Kidney capillary endothelial cell (primary cell): ENCODE results near the gene DDX27.
"Not testable (repeated sequence)": the region's sequence is repeated elsewhere in the genome, so short reads cannot be mapped to it uniquely, and the experiment has no call there.

Source experiments
- DNase-seq: peaks from one replicate; pipeline ENCODE4 v3.0.0-alpha.2; 2018; ENCODE audit warnings: low spot score

DDX27 gene, protein sequence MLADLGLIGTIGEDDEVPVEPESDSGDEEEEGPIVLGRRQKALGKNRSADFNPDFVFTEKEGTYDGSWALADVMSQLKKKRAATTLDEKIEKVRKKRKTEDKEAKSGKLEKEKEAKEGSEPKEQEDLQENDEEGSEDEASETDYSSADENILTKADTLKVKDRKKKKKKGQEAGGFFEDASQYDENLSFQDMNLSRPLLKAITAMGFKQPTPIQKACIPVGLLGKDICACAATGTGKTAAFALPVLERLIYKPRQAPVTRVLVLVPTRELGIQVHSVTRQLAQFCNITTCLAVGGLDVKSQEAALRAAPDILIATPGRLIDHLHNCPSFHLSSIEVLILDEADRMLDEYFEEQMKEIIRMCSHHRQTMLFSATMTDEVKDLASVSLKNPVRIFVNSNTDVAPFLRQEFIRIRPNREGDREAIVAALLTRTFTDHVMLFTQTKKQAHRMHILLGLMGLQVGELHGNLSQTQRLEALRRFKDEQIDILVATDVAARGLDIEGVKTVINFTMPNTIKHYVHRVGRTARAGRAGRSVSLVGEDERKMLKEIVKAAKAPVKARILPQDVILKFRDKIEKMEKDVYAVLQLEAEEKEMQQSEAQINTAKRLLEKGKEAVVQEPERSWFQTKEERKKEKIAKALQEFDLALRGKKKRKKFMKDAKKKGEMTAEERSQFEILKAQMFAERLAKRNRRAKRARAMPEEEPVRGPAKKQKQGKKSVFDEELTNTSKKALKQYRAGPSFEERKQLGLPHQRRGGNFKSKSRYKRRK

DNA sequence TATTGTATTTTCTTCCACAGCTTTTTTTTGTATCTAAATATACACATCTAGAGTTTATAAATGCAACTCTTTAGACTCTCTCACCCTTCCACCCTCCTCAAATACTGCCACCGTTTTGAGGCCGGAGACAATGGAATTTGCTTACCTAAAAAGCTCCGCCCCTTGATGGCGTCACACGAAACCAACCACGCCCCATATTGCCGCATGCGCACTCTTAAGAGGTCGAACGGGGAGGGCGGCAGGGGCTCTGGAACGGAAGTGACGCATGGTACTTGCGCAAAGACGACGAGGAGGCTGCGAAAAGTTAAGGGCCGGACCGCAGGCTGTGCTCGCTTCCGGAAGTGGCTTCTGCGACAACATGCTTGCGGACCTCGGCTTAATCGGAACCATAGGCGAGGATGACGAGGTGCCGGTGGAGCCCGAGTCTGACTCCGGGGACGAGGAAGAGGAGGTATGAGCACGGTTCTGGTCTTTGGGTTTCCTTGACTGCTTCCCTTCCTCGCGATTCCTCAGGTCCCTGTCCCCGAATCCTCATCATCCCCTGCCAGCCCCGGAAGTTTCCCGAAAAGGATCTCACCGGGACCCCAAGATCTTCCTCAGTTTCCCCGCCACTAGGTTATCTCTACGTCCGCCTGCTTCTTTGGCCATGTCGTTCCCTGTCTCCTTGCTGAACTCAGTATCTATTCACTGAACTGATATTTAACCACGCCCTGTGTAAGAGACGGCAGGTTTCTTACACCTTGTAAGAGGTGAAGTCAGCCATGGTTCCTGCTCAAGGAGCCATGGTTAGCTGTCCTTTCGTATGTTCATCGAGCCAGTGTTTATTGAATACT lies at the start of gene DDX27:
DDX27 (plus strand) TSS at position 326 of the 833 bp plus-strand sequence; CDS start at position 359, 33 bp downstream.
- DNase-seq: peak; percentile 98

DNA sequence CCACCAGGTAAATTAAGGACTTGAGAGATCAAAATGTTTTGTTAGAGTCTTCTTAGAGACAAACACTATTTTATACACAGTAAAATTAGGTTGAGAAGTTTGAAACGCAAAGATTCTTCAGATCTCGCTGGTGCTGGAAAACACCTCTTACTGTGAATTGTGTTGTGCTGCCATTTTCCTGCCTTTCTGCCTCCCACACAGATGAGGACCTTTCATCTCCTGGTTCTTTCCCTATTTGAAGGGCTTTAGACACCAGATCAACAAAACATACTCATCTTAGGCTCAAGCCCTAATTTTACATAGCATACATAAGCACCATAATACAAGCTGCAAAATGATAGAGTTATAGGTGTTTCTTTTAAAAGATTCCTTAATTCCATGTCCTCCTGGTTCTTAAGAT lies 49.7 kb upstream of the DDX27 start:
- no peak for DNase-seq

DNA sequence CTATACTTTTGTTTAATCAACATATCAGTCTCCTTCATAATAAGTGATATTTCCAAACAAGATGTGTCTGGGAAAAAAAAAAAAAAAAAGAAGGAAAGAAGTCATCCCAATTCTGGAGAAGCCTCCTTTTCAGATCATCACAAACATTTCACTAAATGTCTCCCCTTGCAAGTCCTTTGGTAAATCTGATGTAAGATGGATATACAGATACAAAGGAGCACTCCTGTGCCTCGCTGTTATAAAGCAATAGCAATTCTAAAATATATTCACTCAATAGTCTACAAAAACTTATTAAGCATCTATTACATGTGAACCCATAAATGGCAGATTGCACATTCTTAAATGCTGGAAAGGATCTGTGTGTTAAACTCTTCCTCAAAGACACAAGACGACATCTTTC lies 48.5 kb upstream of the DDX27 start:
- no peak for DNase-seq

DNA sequence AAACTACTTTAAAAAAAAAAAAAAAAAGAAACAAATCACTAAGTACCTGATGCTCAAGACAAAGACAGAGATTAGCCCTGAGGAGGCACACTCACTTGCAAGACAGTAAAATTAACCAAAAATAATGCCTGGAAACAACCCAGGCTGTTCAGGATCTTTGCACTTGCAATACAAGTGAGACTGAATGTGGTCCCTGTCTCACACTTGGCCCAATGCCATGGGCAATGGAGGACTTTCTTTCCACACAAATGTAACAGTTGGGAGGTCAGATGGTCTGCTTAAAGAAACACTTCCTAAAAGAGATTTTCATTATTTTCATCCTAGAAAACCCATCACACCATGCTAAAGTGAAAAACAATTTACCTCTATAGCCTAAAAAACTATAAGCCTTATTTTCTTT lies 47.3 kb upstream of the DDX27 start:
- no peak for DNase-seq

DNA sequence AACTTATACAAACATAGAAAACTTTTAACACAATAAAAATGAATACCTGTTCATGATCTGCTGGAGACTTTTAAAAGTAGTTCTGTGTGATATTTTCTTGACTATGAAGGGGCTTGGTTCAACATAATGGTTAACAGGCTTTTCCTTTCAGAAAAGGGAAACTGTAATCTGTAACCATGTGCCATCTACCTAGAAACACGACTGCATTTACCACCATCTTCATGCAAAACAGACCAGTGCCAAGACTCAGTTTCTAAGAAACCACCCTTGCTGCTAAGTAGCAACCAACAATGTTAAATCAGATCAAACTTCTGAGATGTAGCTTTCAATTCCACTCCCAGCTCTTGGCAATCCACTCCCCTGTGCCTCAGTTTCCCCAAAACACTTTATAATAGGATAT lies 46.8 kb upstream of the DDX27 start:
- no peak for DNase-seq

DNA sequence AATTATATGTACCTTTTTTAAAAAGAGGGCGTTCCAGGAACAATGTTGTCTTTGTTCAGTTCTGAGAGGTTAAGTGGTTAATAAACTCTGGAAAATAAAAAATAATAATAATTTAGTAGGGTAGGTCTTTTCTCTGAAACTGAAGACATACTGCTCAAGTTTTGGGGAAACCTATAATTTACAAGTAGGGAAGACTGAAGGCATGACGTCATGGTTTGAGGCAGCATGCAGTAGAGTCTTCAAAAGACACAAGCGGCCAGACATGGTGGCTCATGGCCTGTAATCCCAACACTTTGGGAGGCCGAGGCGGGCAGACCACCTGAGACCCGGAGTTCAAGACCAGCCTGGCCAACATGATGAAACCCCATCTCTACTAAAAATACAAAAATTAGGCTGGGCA lies 45.0 kb upstream of the DDX27 start:
- no peak for DNase-seq

DNA sequence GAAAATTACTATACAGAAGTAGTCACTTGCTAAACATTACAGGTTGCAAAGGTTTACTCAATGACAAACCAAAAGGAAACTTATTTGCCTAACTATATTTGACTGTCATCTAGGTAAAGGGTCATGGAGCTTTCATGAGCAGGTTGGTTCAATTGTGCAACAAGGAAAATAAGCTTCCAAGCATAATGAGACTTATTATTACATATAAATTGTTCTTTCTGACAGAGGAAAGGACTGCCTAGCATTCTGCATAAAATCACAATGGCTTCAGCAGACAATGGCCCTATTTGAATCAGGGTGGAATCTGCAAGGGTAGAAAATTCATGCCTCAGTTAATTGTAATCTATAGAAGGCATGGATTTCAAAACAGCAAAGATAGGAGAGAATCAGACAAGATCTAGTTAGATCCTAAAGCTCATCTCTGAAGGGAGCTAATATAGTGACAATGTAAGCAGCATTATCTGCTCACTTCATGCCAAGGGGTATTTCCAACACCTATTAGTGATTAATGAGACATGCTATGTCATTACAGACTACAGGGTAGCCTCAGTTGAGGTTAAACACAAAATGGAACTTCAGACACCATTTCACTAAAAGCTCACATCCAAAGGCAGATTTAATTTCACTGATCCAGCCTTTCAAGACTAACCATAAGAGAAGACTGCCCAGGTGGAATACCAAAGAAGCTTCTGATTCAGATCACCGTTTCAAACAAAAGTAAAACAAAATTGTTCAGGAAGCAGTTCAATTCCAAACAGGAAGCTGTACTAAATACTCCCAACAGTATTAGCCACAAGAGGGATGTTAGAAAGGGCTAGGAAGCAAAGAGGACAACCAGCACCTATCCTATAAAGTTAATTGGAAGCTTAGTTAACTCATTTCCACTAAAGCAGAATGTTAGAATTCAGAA lies 39.6 kb upstream of the DDX27 start:
- no peak for DNase-seq

DNA sequence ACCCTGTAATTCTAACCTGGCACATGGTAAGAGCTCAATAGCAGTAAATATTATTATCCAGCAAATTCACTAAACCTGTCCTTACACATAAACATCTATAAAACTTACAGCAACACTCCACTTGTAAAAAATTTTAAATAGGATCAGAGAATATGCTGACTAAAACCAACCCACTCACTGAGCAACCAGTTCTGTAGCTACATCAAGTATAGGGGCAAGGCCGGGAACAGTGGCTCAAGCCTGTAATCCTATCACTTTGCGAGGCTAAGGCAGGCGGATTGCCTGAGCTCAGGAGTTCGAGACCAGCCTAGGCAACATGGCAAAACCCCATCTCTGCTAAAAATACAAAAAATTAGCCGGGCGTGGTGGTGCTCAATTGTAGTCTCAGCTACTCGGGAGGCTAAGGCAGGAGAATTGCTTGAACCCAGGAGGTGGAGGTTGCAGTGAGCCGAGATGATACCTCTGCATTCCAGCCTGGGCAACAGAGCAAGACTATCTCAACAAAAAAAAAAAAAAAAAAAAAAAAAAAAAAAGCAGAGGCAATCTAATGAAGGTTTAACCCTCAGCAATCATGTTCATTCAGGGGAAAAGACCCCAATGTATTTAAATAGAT lies 37.8 kb upstream of the DDX27 start:
- DNase-seq: no peak

DNA sequence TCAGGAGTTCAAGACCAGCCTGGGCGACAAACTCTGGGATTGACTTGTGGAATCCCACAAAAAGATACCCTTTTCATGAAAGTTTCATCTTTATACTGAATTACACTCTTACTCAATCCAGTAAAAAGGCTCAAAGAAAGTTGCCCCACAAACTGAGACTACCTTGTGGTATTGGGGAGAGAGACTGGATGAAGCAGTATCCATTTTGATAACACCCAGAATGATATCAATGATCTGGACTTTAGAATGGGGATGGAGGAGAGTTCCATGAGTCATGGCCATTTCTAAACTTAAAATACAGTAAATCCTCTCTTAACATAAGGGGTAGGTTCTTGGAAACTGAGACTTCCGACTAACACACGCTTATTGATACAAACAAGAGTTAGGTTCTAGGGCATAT lies 35.8 kb upstream of the DDX27 start:
- DNase-seq: no peak

DNA sequence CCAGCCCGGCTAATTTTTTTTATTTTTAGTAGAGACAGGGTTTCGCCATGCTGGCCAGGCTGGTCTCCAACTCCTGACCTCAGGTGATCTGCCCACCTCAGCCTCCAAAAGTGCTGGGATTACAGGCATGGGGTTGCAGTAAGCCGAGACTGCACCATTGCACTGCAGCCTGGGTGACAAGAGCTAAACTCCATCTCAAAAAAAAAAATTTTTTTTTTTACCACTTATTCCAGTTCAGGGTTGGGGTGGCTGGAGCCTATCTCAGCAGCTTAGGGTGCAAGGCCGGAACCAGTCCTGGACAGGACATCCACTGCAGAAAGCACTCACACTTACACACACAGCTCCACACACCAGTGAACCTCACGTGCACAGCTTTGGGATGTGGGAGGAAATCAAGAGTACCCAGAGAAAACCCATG lies 35.1 kb upstream of the DDX27 start:
- not testable (repeated sequence) for DNase-seq

DNA sequence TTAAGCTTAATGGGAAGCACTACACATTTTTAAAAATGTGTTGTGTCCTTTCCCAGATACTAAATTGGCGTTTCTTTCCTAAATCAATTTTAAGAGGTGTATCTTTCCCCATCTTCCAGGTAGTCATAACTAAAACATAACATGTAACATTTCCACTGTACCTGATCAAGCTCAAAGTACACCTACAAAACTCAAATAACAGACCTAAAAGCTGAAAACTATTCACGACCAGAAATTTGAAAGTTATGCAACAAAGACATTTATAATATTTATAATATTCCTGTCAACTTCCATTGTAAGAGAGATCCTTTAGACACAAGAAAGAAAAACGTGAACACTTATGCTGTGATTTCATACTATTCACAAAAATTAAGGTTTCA lies 34.5 kb upstream of the DDX27 start:
- no peak for DNase-seq

DNA sequence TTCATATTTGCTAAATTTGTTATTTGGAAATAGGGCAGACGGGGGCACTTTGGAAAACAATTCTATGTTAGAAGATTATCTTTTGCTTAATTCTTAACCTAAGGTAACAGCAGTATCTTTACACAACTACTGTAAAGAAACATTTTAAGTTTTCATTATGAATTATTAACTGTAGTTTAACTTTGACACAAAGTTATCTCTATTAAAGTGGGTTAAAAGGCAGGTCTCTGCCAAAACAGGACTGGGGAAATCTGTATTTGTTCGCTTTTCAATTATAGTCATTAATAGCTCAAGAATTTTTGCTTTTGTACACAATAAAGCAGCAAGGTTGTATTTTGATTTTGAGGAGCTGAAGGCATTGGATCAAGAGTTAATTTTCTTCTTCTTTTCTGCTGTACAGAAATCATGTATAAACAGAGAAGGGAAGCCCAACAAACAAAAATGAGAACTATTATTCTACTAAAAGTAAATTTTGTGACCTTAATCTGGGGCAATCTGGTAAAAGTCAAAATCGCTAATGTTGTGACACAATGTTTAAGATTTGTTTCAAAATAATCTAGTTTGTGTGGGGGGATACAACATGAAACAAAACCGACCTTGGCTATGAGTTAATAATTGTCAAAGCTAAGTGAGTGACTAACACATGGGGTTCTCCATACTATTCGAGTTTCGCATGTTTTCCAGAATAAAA lies 34.0 kb upstream of the DDX27 start:
- DNase-seq: no peak

DNA sequence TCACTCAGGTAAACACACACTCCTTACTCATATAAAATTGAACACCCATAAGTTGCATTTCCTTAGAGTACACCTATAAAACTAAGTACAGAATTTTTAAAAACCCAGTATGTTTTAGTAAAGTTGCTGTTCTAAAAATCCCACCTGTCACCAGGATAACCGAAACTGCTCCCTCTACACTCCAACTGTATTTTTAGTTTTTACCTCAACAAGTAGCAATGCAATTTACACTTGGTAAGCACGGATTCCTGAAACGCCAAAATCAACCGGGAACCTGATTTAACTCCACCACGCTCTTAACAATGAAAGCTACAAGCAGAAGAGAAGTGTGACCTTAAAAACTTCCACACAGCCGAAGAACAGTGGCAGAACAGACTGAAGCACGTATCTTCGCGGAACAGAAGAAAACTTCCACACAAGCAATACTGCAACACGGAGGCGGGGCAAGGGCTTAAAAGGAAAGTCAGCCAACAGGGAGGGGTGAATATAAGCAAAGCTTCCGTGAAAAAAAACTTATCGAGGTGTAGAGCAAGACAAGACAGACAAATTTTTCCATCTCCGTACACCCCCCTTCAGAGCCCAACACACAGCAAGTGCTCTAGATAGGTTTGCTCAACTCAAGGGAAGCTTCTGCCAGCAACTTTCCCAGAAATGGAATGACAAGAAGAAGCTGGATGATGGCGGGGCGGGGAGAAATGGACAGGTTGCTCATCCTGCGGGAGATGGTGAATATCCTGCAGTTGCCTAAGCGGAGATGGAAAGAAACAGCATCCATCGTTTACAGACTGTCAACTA lies 32.5 kb upstream of the DDX27 start:
- no peak for DNase-seq

DNA sequence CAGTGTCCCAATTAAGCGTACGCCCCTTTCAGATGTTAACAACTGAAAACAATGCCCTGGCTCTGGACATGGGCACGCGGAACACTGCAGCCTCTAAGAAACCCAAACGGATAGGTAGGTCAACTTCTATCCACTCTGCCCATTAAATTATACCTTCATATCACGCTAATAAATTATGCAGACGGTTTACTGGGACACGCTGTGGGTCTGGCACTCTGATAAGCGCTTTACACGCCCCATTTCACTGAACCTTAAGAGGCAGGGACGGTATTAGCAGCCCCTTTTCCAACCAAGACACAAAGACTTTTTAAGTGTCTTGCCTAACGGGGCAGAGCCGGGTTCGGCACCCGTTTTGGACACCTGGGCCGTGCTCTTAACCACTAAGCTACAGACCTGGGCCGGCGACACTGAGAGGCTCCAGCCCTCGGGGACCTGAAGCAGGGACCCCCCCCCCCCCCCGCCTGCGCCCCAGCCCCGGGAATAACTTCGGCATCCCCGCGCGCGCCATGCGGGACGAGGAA lies 31.8 kb upstream of the DDX27 start:
- no peak for DNase-seq

DNA sequence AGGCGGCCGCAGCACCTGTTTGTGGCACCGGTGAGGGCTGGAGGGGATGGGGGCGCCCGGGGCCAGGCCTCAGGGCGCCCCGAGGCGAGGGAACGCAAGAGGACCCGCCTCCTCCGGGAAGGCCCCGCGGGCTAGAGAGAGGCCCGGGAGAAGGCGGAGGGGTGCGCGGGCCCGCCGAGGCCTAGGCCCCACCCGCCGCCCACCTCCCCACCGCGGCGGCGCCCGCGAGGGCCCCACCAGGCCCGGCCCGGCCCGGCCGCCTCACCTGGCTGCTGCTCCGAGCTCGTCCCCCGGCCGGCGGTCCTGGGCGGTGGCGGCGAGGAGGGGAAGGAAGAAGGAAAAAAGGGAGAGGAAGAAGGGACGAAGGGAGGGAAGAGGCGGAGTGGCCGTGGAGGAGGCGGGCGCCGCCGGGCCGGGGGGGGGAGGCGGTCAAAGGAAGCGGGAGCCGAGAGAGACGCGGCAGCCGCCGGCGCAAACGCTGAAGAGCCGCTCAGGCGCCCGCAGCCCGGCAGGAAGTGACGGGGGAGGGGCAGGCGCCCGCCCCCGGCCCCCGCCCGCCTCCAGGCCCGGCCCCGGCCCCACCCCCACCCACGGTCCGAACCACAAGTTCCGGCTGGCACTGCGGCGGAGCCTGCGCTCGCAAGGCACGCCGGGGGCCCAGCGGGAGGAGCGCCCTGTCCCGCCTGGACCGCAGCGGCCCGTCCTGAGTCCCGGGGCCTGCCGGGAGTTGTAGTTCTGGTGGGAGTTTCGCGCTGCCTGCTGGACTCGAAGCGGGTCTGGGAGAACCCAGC lies 31.2 kb upstream of the DDX27 start, which contains the start of gene STAU1:
STAU1 (minus strand) TSS at position 484 of the 791 bp plus-strand sequence. CDS start 22,133 bp downstream, outside the sequence.
- peak; percentile 83 for DNase-seq

DNA sequence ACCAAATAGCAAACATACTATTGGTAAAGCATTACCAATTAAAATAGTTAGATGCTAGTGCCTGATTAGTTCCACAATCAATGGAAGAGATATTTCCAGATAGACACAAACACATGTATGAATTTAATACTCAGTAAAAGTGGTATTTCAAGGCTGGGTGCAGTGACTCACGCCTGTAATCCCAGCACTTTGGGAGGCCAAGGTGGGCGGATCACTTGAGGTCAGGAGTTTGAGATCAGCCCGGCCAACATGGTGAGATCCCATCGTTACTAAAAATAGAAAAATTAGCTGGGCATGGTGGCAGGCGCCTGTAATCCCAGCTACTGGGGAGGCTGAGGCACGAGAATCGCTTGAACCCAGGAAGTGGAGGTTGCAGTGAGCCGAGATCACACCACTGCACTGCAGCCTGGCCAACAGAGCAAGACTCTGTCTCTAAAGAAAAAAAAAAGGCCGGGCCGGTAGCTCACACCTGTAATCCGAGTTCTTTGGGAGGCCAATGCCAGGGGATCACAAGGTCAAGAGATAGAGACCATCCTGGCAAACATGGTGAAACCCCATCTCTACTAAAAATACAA lies 26.2 kb upstream of the DDX27 start:
- DNase-seq: not testable (repeated sequence)

DNA sequence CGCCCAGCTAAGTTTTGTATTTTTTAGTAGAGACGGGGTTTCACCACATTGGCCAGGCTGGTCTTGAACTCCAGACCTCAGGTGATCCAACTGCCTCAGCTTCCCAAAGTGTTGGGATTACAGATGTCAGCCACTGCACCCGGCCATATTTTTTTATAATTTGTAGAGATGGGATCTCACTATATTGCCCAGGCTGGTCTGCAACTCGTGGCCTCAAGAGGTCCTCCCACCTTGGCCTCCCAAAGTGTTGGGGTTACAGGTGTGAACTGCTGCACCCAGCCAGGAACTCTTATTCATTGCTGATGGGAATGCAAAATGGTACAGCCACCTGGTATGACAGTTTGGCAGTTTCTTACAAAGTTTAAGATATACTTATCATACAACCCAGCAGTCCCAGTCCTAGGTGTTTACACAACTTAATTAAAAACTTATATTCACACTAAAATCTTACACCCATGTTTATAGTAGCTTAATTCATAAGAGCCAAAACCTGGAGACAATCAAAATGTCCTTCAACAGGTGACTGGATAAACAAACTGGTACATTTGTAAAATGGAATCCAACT lies 19.4 kb upstream of the DDX27 start:
- DNase-seq: no peak

DNA sequence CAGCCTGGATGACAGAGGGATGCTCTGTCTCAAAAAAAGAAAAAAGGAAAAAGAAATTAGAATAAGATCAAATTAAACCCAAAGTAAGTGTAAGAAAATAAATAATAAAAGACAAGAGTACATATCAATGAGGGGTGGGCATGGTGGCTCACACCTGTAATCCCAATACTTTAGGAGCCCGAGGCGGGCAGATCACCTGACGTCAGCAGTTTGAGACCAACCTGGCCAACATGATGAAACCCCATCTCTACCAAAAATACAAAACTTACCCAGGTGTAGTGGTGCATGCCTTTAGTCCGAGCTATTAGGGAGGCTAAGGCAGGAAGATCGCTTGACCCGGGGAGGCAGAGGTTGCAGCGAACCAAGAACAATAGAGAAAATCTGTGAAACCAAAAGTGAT lies 16.2 kb upstream of the DDX27 start:
- no peak for DNase-seq
